MCF 10A (cell line): ENCODE results near the gene CYP19A1. TPM values are rescaled to one million over a fixed set of nuclear protein-coding genes. Genes with fewer than 3 reads are reported as not detected.
"Not testable (repeated sequence)": the region's sequence is repeated elsewhere in the genome, so short reads cannot be mapped to it uniquely, and the experiment has no call there.

Experiments
- BruUV-seq: library from RNA; stranded (reverse); fragments of 400-500 nt; replicated peaks from 2 replicates; lab custom pipeline; 2021; lab: Mats Ljungman, UMichigan
- CTCF ChIA-PET: fragments of 300-600 bp; sonication (Branson Sonifier 250); formaldehyde crosslinking; extraction: SDS; loops from one replicate; lab custom pipeline; 2021; ENCODE audit warnings: antibody characterized with exemption, inconsistent platforms; lab: Yijun Ruan, JAX
- POLR2A ChIA-PET: fragments of 300-600, 350-650 bp; sonication (Branson Sonifier 250); formaldehyde crosslinking; extraction: SDS; loops from one replicate; lab custom pipeline; 2020; ENCODE audit warnings: antibody characterized with exemption, inconsistent platforms; lab: Yijun Ruan, JAX
- DNase-seq: peaks from one replicate; pipeline ENCODE4 v3.0.0-alpha.2; 2018; ENCODE audit not compliant: unreplicated experiment
- H3K27ac Mint-ChIP-seq: one replicate; pipeline ENCODE4 v1.8.0; 2022; ENCODE audit warnings: mild to moderate bottlenecking, low read depth, mixed read lengths; ENCODE audit not compliant: unreplicated experiment
- H3K27me3 Mint-ChIP-seq: one replicate; pipeline ENCODE4 v1.8.0; 2022; ENCODE audit warnings: mixed read lengths; ENCODE audit not compliant: insufficient read depth, unreplicated experiment
- H3K36me3 Mint-ChIP-seq: one replicate; pipeline ENCODE4 v1.8.0; 2022; ENCODE audit warnings: mild to moderate bottlenecking, moderate library complexity, mixed read lengths; ENCODE audit not compliant: insufficient read depth, unreplicated experiment
- H3K4me1 Mint-ChIP-seq: one replicate; pipeline ENCODE4 v1.8.0; 2022; ENCODE audit warnings: mixed read lengths; ENCODE audit not compliant: insufficient read depth, unreplicated experiment
- H3K4me3 Mint-ChIP-seq: one replicate; pipeline ENCODE4 v1.8.0; 2022; ENCODE audit warnings: mild to moderate bottlenecking, moderate library complexity, mixed read lengths; ENCODE audit not compliant: unreplicated experiment
- H3K9me3 Mint-ChIP-seq: one replicate; pipeline ENCODE4 v1.8.0; 2022; ENCODE audit warnings: mixed read lengths; ENCODE audit not compliant: unreplicated experiment
- intact Hi-C: fragments of 100-400 bp; cut with micrococcal nuclease; formaldehyde crosslinking; loops from 2 replicates; pipeline ENCODE4 v1.14.1; 2022
- total RNA-seq: library from RNA; stranded (reverse); gene quantifications from 2 replicates; pipeline ENCODE4 v1.2.3, GENCODE V29; 2022
- TF ChIP-seq, protein P1 (sequence below): fragments of 200-600 bp; IDR thresholded peaks from one replicate; pipeline ENCODE4 v1.8.0; 2022; ENCODE audit warnings: antibody characterized with exemption, mild to moderate bottlenecking; ENCODE audit not compliant: unreplicated experiment

The CYP19A1 gene
- total RNA-seq, 1 experiment from 2014 or later, result not detected

DNA sequence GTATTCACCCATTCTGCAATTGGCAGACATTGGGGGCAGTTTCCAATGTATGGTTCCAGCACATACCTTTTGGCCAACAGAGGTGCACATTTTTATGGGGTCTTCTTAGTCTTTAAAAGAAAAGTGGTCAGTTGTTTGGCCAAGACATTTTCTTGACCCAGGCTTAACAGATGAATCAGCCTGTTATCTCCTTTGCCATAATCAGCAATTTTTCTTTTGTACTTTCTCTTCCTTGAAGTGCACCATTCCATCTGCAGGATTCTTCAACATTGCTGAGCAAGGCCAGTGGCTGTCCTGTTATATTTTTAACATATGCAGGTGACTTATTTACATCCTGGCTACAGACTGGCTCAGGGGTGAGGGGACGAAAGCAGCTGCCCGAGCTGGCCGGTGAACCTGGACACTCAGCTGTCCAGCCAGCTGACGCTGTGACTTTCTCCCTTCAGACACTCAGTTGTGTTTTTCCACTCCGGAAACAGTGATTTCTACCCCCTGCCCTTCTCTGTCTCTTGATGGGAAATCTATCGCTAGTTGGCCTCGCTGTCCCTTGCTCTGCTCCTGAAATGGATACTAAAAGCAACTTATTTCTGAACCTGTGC, 147.2 kb downstream of the CYP19A1 start:
- TF ChIP-seq, protein P1, sequence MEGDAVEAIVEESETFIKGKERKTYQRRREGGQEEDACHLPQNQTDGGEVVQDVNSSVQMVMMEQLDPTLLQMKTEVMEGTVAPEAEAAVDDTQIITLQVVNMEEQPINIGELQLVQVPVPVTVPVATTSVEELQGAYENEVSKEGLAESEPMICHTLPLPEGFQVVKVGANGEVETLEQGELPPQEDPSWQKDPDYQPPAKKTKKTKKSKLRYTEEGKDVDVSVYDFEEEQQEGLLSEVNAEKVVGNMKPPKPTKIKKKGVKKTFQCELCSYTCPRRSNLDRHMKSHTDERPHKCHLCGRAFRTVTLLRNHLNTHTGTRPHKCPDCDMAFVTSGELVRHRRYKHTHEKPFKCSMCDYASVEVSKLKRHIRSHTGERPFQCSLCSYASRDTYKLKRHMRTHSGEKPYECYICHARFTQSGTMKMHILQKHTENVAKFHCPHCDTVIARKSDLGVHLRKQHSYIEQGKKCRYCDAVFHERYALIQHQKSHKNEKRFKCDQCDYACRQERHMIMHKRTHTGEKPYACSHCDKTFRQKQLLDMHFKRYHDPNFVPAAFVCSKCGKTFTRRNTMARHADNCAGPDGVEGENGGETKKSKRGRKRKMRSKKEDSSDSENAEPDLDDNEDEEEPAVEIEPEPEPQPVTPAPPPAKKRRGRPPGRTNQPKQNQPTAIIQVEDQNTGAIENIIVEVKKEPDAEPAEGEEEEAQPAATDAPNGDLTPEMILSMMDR, result no peak
- Mint-ChIP-seq H3K27me3 (no peaks in the 10 kb centered on the region), H3K36me3 (no peaks in the 10 kb centered on the region), H3K9me3 (no peaks in the 10 kb centered on the region), H3K27ac (peak overlapping the region; percentile 46), H3K4me1 (peaks cover 24% of the 10 kb centered on the region), H3K4me3 (peak overlapping the region; percentile 51)
- no peak for DNase-seq
- POLR2A ChIA-PET, result interaction anchor here (0.7 to 2.0 kb wide), 4 partner anchors 25 to 282 kb away, joined by 3 to 15 read pairs (median 4); no protein-coding TSS in a partner anchor
- no TSS peak for BruUV-seq
- intact Hi-C loops, result no loop called here
- CTCF ChIA-PET, result interaction anchor here (0.6 to 6.8 kb wide), 6 partner anchors 28 to 190 kb away, joined by 3 to 116 read pairs (median 3); no protein-coding TSS in a partner anchor

DNA sequence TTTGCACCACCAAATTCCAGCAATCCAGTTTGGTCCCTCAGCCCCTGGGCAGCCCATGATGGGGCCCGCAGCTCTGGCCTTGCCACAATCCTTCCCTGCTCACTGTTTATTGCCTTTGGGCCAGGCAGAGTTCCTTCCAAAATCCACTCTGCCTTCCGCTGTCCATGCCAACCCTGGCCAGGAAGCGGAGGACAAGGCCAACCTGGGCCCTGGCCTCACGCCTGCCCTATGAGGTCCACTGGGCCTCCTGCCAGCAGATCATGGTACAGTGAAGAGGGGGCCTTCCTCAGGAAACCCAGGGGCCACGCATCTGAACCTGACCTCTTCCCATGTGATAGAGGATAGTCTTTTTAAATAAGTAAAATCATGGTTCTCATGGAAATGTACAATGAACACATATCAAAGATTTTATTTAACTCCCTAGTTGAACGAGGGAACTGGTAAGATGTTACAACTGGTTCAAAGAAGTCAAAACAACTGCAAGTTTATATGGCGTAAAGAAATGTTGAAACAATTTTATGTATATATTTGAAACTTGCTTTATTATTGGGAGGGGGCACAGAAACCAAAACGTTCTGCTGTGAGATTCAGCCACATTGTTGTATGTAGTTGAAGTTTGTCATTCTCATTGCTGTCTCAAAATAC, 147.8 kb downstream of the CYP19A1 start:
- no peak for DNase-seq
- H3K9me3 Mint-ChIP-seq, result no peaks in the 10 kb centered on the region
- no peak overlapping the region for H3K4me3 Mint-ChIP-seq
- no peaks in the 10 kb centered on the region for H3K36me3 Mint-ChIP-seq
- H3K27ac Mint-ChIP-seq, result peak overlapping the region; percentile 33
- ChIA-PET POLR2A (no interaction called here), CTCF (interaction anchor here (0.6 to 2.5 kb wide), 3 partner anchors 27 to 57 kb away, joined by 3 to 21 read pairs (median 3); no protein-coding TSS in a partner anchor)
- TF ChIP-seq, protein P1, result no peak
- H3K27me3 Mint-ChIP-seq, result no peaks in the 10 kb centered on the region
- peaks cover 24% of the 10 kb centered on the region for H3K4me1 Mint-ChIP-seq
- intact Hi-C loops, result no loop called here
- BruUV-seq, result no TSS peak

DNA sequence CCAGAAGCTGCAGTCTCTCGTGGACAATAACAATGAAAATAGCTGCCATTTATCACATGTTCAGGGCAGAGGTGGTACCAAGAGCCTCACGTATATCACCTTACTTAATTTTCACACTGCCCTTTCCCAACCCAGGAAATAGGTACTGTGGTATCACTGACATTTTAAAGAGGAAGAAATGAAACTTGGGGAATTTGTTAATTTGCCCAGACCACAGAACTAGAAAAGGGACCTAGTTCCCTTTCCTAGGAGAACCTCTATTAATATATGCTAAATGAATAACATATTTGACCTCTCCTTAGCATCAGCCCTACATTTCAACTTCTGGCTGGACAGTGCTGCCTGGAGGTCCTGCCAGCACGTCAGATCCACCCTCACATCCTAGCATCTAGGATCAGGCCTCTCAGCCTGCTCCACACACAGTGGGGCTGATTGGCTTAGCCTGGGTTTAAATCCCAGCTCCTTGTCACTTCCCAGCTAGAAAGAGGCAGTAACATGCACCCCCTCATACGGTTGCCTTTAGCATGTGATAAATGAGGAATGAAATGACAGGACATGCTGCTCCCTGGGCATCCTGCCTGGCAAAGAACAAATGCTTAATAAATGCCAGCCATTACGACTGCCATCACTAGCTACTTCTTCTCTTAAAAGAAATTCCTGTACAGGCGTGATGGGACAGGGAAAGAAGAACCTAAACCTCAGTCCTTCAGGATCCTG, 148.6 kb downstream of the CYP19A1 start:
- peaks cover 24% of the 10 kb centered on the region for H3K4me1 Mint-ChIP-seq
- H3K9me3 Mint-ChIP-seq, result no peaks in the 10 kb centered on the region
- H3K36me3 Mint-ChIP-seq, result no peaks in the 10 kb centered on the region
- TF ChIP-seq, protein P1, result no peak
- H3K4me3 Mint-ChIP-seq, result no peak overlapping the region
- ChIA-PET POLR2A (no interaction called here), CTCF (interaction anchor here (0.6 to 2.5 kb wide), 2 partner anchors 26 to 164 kb away, joined by 3 to 21 read pairs; no protein-coding TSS in a partner anchor)
- intact Hi-C loops, result no loop called here
- H3K27ac Mint-ChIP-seq, result peak overlapping the region; percentile 33
- no peak for DNase-seq
- no peaks in the 10 kb centered on the region for H3K27me3 Mint-ChIP-seq
- BruUV-seq, result no TSS peak

DNA sequence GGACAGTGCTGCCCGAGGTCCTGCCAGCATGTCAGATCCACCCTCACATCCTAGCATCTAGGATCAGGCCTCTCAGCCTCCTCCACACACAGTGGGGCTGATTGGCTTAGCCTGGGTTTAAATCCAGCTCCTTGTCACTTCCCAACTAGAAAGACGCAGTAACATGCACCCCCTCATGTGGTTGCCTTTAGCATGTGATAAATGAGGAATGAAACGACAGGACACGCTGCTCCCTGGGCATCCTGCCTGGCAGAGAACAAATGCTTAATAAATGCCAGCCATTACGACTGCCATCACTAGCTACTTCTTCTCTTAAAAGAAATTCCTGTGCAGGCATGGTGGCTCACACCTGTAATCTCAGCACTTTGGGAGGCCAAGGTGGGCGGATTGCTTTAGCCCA, 149.6 kb downstream of the CYP19A1 start:
- H3K4me1 Mint-ChIP-seq, result peaks cover 24% of the 10 kb centered on the region
- H3K4me3 Mint-ChIP-seq, intact Hi-C loops, H3K9me3 Mint-ChIP-seq, DNase-seq, BruUV-seq, H3K27me3 Mint-ChIP-seq, H3K36me3 Mint-ChIP-seq, H3K27ac Mint-ChIP-seq, POLR2A ChIA-PET: not testable (repeated sequence)
- CTCF ChIA-PET, result interaction anchor here (0.7 to 2.5 kb wide), 2 partner anchors 25 to 218 kb away, joined by 3 to 21 read pairs; no protein-coding TSS in a partner anchor
